ENCODE measurements around the gene C15orf40. TPM values are rescaled to one million over a fixed set of nuclear protein-coding genes. Genes with fewer than 3 reads are reported as not detected.

The C15orf40 gene
- total RNA-seq, 2 experiments from 2014 or later: 7.4 to 11.0 TPM

DNA sequence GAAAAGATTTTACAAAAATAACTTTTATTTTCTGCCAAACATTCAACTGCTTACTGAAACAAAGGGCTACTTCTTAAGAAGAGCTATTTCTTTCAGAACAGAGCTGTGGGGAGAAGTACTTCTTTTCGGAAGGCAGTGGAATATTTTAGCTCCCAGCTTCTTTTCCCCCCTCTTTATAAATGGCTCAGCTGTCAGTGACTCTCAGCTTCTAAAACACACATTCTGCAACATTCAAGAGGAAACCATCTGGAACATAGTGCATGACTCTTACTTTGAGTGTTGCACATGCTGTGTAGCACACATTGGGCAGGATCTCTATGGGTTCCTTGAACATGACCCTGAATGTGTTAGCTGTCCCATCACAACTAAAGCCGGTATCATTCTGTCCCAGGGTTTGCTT lies 7.0 kb upstream of the C15orf40 start:
- Histone ChIP-seq H3K36me3 (ENCODE audit: insufficient read depth, low read length) (peaks cover 39% of the 10 kb centered on the region), H3K9me3 (ENCODE audit: control insufficient read depth in 1 of 2, insufficient read depth in 1 of 2, low read length in 2 of 2) (no peaks in the 10 kb centered on the region), H3K27ac (ENCODE audit: low read depth in 1 of 2, low read length in 2 of 2) (no peak overlapping the region), H3K4me1 (ENCODE audit: insufficient read depth, low read length) (no peaks in the 10 kb centered on the region), H3K27me3 (ENCODE audit: control insufficient read depth in 1 of 2, insufficient read depth in 2 of 2, low read length in 2 of 2) (no peaks in the 10 kb centered on the region), H3K4me3 (ENCODE audit: low read length) (no peak overlapping the region)
- no peak for ATAC-seq (ENCODE audit: poor library complexity)
- Mint-ChIP-seq H3K36me3 (ENCODE audit: low read depth) (peaks cover 33% of the 10 kb centered on the region), H3K4me3 (no peak overlapping the region), H3K9me3 (no peaks in the 10 kb centered on the region), H3K4me1 (ENCODE audit: low read depth) (peaks cover 24% of the 10 kb centered on the region), H3K27ac (no peak overlapping the region), H3K27me3 (no peaks in the 10 kb centered on the region)
- intact Hi-C loops (cut with DNase I, micrococcal nuclease): loop anchor here in 1 of 2 experiments (10.0 kb wide), 2 partner anchors 46 to 186 kb away; partner anchors contain the start of genes BTBD1 and HDGFL3
- ChIA-PET CTCF (no interaction called here), POLR2A (no interaction called here)
- no peak for DNase-seq
- TF ChIP-seq CTCF (IDR thresholded peaks at IDR 0.05): no peak

DNA sequence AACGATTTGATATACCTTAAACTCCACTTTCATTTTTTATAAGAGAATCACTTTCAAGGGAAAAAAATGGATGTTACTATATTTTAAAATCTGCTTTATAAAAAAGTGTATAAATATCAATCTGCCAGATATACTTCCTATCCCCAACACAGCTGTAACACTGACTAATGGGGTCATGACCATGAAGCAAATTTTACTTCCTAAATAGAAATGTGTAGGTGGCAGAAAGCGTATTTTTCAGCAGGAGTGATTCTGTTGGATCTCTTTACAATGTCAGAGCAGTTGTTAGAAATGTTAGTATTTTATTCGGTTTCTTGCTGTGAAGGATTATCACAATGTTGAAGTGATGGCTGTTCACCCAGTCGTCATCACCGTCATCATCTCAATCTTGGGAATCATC lies 5.5 kb upstream of the C15orf40 start:
- H3K4me1 Mint-ChIP-seq (ENCODE audit: low read depth): peaks cover 37% of the 10 kb centered on the region
- no peak overlapping the region for H3K27ac ChIP-seq (ENCODE audit: low read depth in 1 of 2, low read length in 2 of 2)
- no peaks in the 10 kb centered on the region for H3K9me3 Mint-ChIP-seq
- H3K27me3 Mint-ChIP-seq: no peaks in the 10 kb centered on the region
- ATAC-seq (ENCODE audit: poor library complexity) (no peak), DNase-seq (no peak)
- peak overlapping the region; percentile 22 for H3K27ac Mint-ChIP-seq
- peaks cover 39% of the 10 kb centered on the region for H3K36me3 ChIP-seq (ENCODE audit: insufficient read depth, low read length)
- intact Hi-C loops (cut with DNase I, micrococcal nuclease): loop anchor here (1.0 to 10.0 kb wide), 3 partner anchors 48 to 207 kb away; partner anchors contain the start of genes BTBD1 (in 1 of the 2) and HDGFL3 (in 1 of the 2)
- POLR2A ChIA-PET: no interaction called here
- H3K36me3 Mint-ChIP-seq (ENCODE audit: low read depth): peaks cover 37% of the 10 kb centered on the region
- CTCF ChIA-PET: no interaction called here
- no peak overlapping the region for H3K4me3 ChIP-seq (ENCODE audit: low read length)
- no peaks in the 10 kb centered on the region for H3K27me3 ChIP-seq (ENCODE audit: control insufficient read depth in 1 of 2, insufficient read depth in 2 of 2, low read length in 2 of 2)
- H3K4me1 ChIP-seq (ENCODE audit: insufficient read depth, low read length): peaks cover 9% of the 10 kb centered on the region
- H3K4me3 Mint-ChIP-seq: no peak overlapping the region
- H3K9me3 ChIP-seq (ENCODE audit: control insufficient read depth in 1 of 2, insufficient read depth in 1 of 2, low read length in 2 of 2): no peaks in the 10 kb centered on the region
- TF ChIP-seq CTCF (IDR thresholded peaks at IDR 0.05): no peak

DNA sequence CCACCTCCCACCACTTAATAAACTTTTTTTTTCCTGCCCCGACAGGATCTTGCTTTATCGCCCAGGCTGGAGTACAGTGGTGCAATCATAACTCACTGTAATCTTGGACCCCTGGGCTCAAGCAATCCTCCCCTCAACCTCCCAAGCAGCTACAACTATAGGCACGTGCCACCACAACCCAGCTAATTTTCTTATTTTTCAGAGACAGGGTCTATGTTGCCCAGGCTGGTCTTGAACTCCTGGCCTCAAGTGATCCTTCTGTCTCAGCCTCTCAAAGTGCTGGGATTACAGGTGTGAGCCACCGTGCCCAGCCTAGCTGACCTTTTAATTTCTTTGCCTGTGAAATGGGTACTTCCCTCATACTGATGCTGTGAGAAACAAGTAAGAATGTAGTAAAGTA lies 3.9 kb upstream of the C15orf40 start:
- CTCF ChIA-PET: interaction anchor here (0.6 kb wide), 1 partner anchor 269 kb away, joined by 3 read pairs; no protein-coding TSS in a partner anchor
- peaks cover 42% of the 10 kb centered on the region for H3K36me3 Mint-ChIP-seq (ENCODE audit: low read depth)
- no peaks in the 10 kb centered on the region for H3K27me3 Mint-ChIP-seq
- POLR2A ChIA-PET: no interaction called here
- no peak for TF ChIP-seq CTCF (IDR thresholded peaks at IDR 0.05)
- H3K4me1 Mint-ChIP-seq (ENCODE audit: low read depth): peaks cover 49% of the 10 kb centered on the region
- Histone ChIP-seq H3K4me1 (ENCODE audit: insufficient read depth, low read length) (peaks cover 19% of the 10 kb centered on the region), H3K4me3 (ENCODE audit: low read length) (no peak overlapping the region), H3K36me3 (ENCODE audit: insufficient read depth, low read length) (peaks cover 31% of the 10 kb centered on the region), H3K9me3 (ENCODE audit: control insufficient read depth in 1 of 2, insufficient read depth in 1 of 2, low read length in 2 of 2) (no peaks in the 10 kb centered on the region), H3K27ac (ENCODE audit: low read depth in 1 of 2, low read length in 2 of 2) (no peak overlapping the region), H3K27me3 (ENCODE audit: control insufficient read depth in 1 of 2, insufficient read depth in 2 of 2, low read length in 2 of 2) (no peaks in the 10 kb centered on the region)
- intact Hi-C loops (cut with DNase I, micrococcal nuclease): loop anchor here in 1 of 2 experiments (10.0 kb wide), 2 partner anchors 49 to 189 kb away; partner anchors contain the start of genes BTBD1 and HDGFL3
- H3K4me3 Mint-ChIP-seq: no peak overlapping the region
- H3K9me3 Mint-ChIP-seq: no peaks in the 10 kb centered on the region
- peak overlapping the region; percentile 45 for H3K27ac Mint-ChIP-seq
- ATAC-seq (ENCODE audit: poor library complexity) (no peak), DNase-seq (no peak)

All from CD4-positive, alpha-beta T cell (primary cell).